Cardiac muscle cell (in vitro differentiated cells and primary cell): ENCODE measurements around the gene SLC22A15. TPM values are rescaled to one million over a fixed set of nuclear protein-coding genes. Genes with fewer than 3 reads are reported as not detected.
A peak's percentile ranks its signal among the peaks of the same experiment; 100 is the strongest.
"Not testable (repeated sequence)": the region's sequence is repeated elsewhere in the genome, so short reads cannot be mapped to it uniquely, and the experiment has no call there.

Source experiments
- DNase-seq, 2 donors: peaks; one replicate each; pipeline versions ENCODE4 v3.0.0 to v3.0.0-alpha.2; 2010 to 2017; ENCODE audit warnings: low read depth in 1 of 2, low spot score in 1 of 2
- H3K27ac ChIP-seq: fragments of 200-600 bp; sonication (generic); 2 replicates; pipeline ENCODE4 v1.5.1; 2016
- H3K27me3 ChIP-seq: fragments of 200-600 bp; sonication (generic); 2 replicates; pipeline ENCODE4 v1.6.0; 2016; ENCODE audit warnings: control low read depth
- H3K36me3 ChIP-seq: fragments of 200-600 bp; sonication (generic); 2 replicates; pipeline ENCODE4 v1.5.1; 2016; ENCODE audit warnings: control low read depth
- H3K4me1 ChIP-seq: fragments of 200-600 bp; sonication (generic); 2 replicates; pipeline ENCODE4 v1.8.1; 2017; ENCODE audit warnings: low read depth, mild to moderate bottlenecking, mixed run types
- H3K4me3 ChIP-seq: fragments of 200-600 bp; sonication (generic); 2 replicates; pipeline ENCODE4 v1.5.1; 2016; ENCODE audit warnings: mild to moderate bottlenecking
- H3K9me3 ChIP-seq: fragments of 200-600 bp; sonication (generic); 2 replicates; pipeline ENCODE4 v1.5.1; 2017; ENCODE audit warnings: low read depth, mild to moderate bottlenecking, control low read depth
- polyA plus RNA-seq: library from polyadenylated mRNA; unstranded; fragments of >200 nt; fragmentation: Nextera tagmentation; extraction: Ambion mirVana; gene quantifications from 2 replicates; pipeline ENCODE4 v1.2.1, GENCODE V29; 2016
- total RNA-seq: library from RNA; depleted of rRNA; stranded (reverse); fragments of >200 nt; gene quantifications from 2 replicates; pipeline ENCODE4 v1.2.3, GENCODE V29; 2016
- TF ChIP-seq, protein P1 (sequence below): IDR thresholded peaks from 2 replicates; pipeline ENCODE4 v1.5.1; 2012; ENCODE audit warnings: low read depth, mild to moderate bottlenecking, low read length

SLC22A15 gene
- total and polyA plus RNA-seq, 2 experiments from 2014 or later = 2.4 to 2.7 TPM

DNA sequence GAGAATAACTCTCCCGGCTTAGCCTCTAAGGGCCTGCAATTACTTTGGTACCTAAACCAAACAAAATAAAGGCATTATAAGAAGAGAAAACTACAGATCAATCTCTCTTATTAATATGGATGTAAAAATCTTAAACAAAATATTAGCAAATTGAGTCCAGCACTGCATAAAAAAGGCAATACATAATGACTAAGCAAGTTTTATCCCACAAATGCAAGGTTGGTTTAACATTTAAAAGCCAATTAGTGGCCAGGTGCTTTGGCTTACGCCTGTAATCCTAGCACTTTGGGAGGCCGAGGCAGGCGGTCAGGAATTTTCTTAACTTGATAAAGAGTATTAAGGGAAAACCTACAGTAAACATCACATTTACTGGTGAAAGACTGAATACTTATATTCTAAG, 67.8 kb downstream of the SLC22A15 start:
- H3K4me3 ChIP-seq = no peak overlapping the region
- DNase-seq = no peak
- H3K4me1 ChIP-seq = no peaks in the 10 kb centered on the region
- H3K9me3 ChIP-seq = no peaks in the 10 kb centered on the region
- H3K27ac ChIP-seq = no peak overlapping the region
- no peaks in the 10 kb centered on the region for H3K36me3 ChIP-seq
- H3K27me3 ChIP-seq = no peaks in the 10 kb centered on the region
- TF ChIP-seq, protein P1, sequence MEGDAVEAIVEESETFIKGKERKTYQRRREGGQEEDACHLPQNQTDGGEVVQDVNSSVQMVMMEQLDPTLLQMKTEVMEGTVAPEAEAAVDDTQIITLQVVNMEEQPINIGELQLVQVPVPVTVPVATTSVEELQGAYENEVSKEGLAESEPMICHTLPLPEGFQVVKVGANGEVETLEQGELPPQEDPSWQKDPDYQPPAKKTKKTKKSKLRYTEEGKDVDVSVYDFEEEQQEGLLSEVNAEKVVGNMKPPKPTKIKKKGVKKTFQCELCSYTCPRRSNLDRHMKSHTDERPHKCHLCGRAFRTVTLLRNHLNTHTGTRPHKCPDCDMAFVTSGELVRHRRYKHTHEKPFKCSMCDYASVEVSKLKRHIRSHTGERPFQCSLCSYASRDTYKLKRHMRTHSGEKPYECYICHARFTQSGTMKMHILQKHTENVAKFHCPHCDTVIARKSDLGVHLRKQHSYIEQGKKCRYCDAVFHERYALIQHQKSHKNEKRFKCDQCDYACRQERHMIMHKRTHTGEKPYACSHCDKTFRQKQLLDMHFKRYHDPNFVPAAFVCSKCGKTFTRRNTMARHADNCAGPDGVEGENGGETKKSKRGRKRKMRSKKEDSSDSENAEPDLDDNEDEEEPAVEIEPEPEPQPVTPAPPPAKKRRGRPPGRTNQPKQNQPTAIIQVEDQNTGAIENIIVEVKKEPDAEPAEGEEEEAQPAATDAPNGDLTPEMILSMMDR = no peak

DNA sequence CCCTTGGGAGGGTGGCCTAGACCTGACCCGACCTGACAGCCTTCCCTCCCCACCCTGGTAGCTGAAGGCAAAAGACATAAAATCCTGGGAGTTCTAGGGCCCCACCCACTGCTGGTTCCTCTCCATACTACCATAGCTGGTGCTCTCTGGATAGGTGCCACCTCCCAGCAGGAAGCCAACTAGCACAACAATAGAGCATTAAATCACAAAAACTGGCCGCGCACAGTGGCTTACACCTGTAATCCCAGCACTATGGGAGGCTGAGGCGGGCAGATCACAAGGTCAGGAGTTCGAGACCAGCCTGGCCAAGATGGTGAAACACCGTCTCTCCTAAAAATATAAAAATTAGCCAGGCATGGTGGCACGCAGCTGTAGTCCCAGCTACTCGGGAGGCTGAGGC, 70.6 kb downstream of the SLC22A15 start:
- not testable (repeated sequence) for H3K4me1 ChIP-seq, H3K4me3 ChIP-seq, H3K9me3 ChIP-seq, H3K36me3 ChIP-seq, H3K27me3 ChIP-seq, H3K27ac ChIP-seq, DNase-seq

DNA sequence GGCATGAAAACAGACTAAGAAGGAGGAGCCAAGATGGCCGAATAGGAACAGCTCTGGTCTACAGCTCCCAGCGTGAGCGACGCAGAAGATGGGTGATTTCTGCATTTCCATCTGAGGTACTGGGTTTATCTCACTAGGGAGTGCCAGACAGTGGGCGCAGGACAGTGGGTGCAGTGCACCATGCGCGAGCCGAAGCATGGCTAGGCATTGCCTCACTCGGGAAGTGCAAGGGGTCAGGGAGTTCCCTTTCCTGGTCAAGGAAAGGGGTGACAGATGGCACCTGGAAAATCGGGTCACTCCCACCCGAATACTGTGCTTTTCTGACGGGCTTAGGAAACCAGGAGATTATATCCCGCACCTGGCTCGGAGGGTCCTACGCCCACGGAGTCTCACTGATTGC, 75.6 kb downstream of the SLC22A15 start:
- not testable (repeated sequence) for H3K4me3 ChIP-seq, H3K4me1 ChIP-seq, H3K27me3 ChIP-seq, H3K9me3 ChIP-seq, DNase-seq, H3K27ac ChIP-seq, H3K36me3 ChIP-seq

DNA sequence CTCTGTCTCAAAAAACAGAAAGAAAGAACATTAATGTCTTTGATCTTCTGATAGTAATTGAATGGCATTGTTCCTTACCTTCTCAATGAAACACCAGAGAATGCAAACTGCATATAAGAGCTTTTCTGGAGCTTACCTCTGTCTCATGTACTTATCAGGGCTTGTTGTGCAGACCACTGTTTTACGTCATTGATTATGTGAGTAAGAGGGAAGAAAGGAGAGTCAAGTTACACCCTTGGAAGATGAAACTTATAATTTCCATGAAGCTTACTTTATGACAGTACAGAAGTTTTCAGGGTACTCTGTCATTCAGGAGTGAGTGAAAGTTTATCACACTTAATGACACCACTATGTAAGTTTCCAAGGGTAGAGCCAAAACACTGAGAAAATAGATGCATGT, 85.9 kb downstream of the SLC22A15 start:
- DNase-seq = peak in 1 of 2 donors; percentile 5
- no peaks in the 10 kb centered on the region for H3K9me3 ChIP-seq
- TF ChIP-seq, protein P1 = no peak
- H3K27ac ChIP-seq = no peak overlapping the region
- no peaks in the 10 kb centered on the region for H3K36me3 ChIP-seq
- H3K4me1 ChIP-seq = no peaks in the 10 kb centered on the region
- H3K27me3 ChIP-seq = no peaks in the 10 kb centered on the region
- H3K4me3 ChIP-seq = no peak overlapping the region

DNA sequence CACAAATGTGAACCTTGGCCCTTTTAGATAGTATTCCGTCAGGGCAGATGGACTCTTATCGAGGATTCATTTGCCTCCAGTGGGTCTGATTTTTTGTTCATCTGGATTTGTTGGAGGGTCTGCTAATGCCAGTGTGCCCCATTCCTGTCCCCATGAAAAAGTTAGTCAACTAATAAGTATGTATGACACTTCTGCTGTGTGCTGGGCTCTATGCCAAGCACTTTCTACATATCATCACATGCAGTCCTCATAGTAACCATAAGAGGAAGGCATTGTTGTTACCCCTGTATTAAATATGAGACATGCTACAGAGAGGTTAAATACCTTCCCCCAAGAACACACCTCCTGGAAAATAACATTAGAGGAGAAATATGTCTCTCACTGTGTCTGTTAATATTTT, 88.3 kb downstream of the SLC22A15 start:
- H3K4me3 ChIP-seq = no peak overlapping the region
- no peak overlapping the region for H3K27ac ChIP-seq
- H3K9me3 ChIP-seq = no peaks in the 10 kb centered on the region
- no peaks in the 10 kb centered on the region for H3K4me1 ChIP-seq
- no peaks in the 10 kb centered on the region for H3K27me3 ChIP-seq
- no peaks in the 10 kb centered on the region for H3K36me3 ChIP-seq
- TF ChIP-seq, protein P1 = no peak
- DNase-seq = peak in 1 of 2 donors; percentile 55

DNA sequence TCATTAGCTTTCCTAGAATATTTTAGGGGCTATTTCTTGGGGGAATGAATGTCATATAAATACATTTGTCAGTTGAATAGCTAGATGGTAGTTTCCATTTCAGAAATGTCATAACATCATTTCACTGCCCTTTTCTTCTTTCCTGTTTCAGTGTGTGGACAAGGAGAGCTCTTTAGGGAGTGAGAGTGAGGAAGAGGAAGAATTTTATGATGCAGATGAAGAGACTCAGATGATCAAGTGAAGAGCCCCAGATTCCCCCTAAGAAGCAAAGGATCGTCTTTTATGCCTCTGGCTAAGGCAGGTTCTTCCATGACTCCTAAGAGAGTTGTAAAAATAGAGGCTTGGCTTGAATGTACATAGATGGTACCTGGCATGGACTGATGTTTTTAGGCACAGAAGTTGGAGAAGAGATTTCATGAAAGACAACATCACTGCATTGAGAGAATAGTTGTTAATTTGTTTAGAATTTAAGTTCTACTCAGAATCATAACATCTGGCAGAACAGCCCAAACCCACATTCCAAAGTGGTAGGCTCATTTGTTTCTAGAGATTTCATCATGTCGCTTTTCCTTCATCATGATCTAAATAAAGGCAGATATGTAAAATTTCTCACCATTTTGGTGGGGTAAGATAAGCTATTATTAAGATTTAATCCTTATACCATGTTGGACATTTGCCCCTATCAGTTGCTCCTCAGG, 90.7 kb downstream of the SLC22A15 start:
- no peaks in the 10 kb centered on the region for H3K4me1 ChIP-seq
- H3K27ac ChIP-seq = no peak overlapping the region
- H3K9me3 ChIP-seq = no peaks in the 10 kb centered on the region
- H3K27me3 ChIP-seq = no peaks in the 10 kb centered on the region
- H3K4me3 ChIP-seq = no peak overlapping the region
- no peaks in the 10 kb centered on the region for H3K36me3 ChIP-seq
- TF ChIP-seq, protein P1 = no peak
- peak in 1 of 2 donors; percentile 81 for DNase-seq
